ENCODE data around the gene APPL2.
"Not testable (repeated sequence)": the region's sequence is repeated elsewhere in the genome, so short reads cannot be mapped to it uniquely, and the experiment has no call there.

Gene APPL2

GRCh38 chr12:105189293-105189692 lies 46.7 kb downstream of the APPL2 start:
- no peak for DNase-seq

- not testable (repeated sequence) for DNase-seq
Measured at GRCh38 chr12:105183976-105184375, 52.0 kb downstream of the APPL2 start.

- not testable (repeated sequence) for DNase-seq
Measured at GRCh38 chr12:105183406-105183805, 52.6 kb downstream of the APPL2 start.

DNA sequence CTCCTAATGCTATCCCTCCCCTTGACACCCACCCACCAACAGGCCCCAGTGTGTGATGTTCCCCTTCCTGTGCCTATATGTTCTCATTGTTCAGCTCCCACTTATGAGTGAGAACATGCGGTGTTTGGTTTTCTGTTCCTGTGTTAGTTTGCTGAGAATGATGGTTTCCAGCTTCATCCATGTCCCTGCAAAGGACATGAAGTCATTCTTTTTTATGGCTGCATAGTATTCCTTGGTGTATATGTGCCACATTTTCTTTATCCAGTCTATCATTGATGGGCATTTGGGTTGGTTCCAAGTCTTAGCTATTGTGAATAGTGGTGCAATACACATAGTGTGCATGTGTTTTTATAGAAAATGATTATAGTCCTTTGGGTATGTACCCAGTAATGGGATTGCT lies 56.9 kb downstream of the APPL2 start:
- not testable (repeated sequence) for DNase-seq

DNA sequence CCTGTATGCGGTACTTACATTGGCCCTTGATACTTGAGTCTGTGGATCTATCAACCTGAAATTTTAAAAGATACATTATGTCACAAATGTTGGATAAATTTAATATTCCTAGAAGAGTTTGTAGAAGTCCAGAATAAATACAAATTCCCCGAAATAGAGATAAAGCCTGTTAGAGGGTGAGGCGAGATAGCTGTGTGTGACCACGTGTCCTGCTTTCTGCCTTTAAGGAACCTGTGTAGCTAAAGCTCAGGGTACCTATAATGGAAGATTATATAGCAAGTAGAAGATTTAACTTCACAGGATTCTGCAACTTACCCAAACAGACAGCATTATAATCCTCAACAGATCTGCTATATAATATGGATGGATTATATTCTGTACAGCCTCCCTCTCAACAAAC lies 58.8 kb downstream of the APPL2 start:
- no peak for DNase-seq

DNA sequence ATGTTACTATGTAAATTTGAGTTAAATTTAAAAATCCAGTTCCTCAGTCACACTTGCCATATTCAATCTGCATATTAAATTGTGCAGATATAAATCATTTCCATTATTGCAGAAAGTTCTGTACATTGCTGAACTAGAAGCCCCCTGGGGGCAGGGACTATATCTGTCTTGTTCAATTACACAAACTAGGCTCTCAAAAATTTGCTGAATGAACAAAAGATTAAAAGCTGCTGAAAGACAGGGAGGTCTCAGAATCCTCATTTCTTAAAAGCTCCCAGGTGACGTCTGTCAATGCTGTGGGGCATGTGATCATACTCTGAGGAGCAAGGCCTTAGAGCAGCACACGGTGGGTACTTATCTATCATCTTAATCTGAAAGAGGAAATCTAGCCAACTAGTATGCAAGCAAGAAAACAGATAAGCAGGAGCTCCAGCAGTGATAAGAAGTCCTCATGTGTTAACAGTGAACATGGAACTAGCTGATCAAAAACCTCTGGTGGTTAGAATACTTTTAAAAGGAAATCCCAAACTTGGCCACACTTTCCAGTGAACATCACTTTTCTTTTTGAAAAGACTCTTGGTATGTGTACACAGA lies 60.5 kb downstream of the APPL2 start:
- no peak for DNase-seq

- DNase-seq = no peak
Measured at GRCh38 chr12:105171691-105172436, 64.1 kb downstream of the APPL2 start.

- DNase-seq = no peak
Measured at GRCh38 chr12:105170139-105170538, 65.8 kb downstream of the APPL2 start.

GRCh38 chr12:105168006-105168405 lies 68.0 kb downstream of the APPL2 start:
- no peak for DNase-seq

DNA sequence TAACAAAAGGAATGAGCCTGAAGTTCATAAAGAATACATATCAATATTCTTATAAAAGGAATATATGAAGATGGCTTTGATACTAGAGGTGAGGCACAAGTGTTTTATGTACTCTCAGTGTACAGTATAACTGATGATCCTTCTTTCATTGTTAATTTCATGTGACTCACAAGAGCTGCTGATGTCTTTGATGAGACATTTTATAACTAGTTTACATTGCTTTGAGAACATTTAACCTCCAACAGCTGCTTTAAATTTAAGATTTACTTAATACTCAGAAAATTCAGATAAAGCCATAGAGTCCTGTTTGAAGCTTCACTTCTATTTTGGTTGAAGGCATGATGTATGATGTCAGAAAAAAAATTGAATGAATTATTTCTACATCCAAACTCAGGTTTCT lies 68.6 kb downstream of the APPL2 start:
- DNase-seq = no peak

DNA sequence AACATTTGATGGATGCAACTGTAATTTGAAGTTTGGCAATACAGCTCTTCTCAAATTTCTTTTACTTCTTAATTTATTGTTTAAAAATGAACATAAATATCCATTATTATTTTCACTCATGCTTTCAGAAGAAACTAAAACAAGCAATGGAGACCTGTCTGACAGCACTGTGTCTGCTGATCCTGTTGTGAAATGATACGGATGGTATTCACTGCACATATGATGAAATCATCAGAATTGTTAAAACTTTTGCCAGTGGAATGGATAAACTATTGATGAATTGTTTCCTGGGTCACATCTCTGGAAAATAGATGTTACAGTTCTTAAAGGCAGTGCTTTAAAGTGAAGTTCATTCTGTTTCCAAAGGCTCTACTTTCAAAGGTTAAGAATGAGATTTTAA lies 69.2 kb downstream of the APPL2 start:
- DNase-seq = no peak

- DNase-seq = no peak
Measured at GRCh38 chr12:105164068-105164467, 71.9 kb downstream of the APPL2 start.

DNA sequence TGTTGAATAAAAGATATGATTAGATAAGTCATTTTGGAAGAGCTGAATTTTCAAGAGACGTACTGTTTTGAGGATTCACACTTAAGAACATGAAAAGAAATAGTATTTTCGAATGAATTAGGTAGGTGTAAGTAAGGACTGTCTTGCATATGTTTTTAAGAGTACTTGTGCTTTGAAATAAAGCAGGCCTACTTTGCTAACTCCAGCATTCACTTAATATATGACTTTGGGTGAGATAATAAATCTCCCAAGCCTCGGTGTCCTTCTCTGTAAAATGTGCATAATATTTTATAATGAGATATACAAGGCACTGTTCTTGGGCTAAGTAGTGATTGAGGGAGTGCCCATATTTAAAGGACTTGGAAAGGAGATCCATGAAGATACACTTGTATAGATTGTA lies 73.8 kb downstream of the APPL2 start:
- DNase-seq = no peak

DNA sequence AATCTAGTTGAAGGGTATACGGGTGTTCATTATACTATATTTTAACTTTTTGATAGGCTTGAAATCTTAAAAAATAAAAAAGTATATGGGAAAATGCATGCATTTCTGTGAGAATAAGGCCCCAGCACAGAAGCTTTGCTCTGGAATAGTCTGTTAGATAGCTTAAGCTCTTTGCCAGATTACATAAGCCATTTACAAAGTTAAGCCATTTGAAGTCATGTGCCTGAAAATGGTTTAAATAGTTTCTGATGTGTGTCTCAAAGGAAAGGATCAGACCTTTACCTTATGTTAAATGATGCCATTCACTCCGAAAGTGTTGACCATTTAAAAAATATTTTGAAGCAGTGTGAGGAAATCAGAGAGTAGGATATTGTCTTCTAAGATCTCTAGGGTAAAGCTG lies 77.1 kb downstream of the APPL2 start:
- no peak for DNase-seq

DNA sequence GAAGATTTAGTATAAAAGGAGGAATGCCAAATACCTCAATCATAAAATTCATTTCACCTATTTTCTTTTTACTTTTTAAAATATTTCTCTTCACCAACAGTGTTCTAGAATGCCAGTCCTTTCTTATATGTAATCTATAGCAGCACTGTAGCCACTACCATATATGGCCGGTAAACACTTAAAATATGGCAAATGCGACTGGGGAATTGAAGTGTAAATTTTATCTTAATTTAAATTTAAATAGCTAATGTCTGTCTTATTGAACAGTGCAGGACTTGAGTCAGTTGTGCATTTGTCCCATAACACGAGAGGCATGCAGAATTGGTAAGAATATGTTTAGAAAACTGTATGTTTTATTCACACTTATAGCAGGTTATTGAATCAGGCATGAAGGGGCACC lies 78.4 kb downstream of the APPL2 start:
- no peak for DNase-seq

DNA sequence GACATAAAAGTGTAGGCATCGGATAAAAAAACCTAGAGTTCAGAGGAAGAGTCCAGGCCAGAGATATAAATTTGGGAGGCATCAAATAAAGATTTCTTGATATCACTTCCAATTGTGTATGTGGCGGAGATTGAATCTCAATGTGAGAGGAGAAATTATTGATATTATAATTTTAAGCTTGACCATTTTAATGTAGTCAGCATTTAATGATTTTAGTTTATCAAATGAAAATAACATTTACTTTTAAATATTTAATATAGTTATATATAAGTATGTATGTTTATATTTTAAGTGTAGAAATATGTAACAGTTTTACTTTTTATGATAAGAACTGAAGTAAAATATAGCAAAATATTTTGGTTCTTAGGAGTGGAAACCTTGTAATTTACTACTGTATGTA lies 79.7 kb downstream of the APPL2 start:
- no peak for DNase-seq

- DNase-seq = no peak
Measured at GRCh38 chr12:105142259-105142658, 93.7 kb downstream of the APPL2 start.

GRCh38 chr12:105141320-105141922 lies 94.6 kb downstream of the APPL2 start:
- DNase-seq = no peak

GRCh38 chr12:105138248-105138647 lies 97.7 kb downstream of the APPL2 start:
- no peak for DNase-seq

Data from stimulated activated CD4-positive, alpha-beta T cell treated with anti-CD3 and anti-CD28 coated beads, Interleukin-15, amount 100 ng/mL, for 24 hours (primary cell).